SU-DHL-6 (cell line): ENCODE data around the gene OVOL1.

Source experiments
- H2AFZ ChIP-seq: fragments of 200-600 bp; sonication (generic); 2 replicates; pipeline ENCODE4 v1.6.1; 2014; ENCODE audit warnings: low read depth, mild to moderate bottlenecking, moderate library complexity, mixed read lengths, antibody characterized with exemption, low read length; ENCODE audit not compliant: severe bottlenecking
- H3F3A ChIP-seq: fragments of 200-600 bp; shearing (Covaris generic); 2 replicates; pipeline ENCODE4 v1.6.0; 2016; ENCODE audit warnings: antibody characterized with exemption, mild to moderate bottlenecking; ENCODE audit not compliant: insufficient read depth
- H3K27ac ChIP-seq: fragments of 200-600 bp; sonication (generic); 2 replicates; pipeline ENCODE4 v1.5.1; 2016; ENCODE audit warnings: low read depth, mild to moderate bottlenecking, low read length, moderate library complexity, mixed read lengths
- H3K27me3 ChIP-seq: fragments of 200-600 bp; sonication (generic), shearing (Covaris generic); 2 replicates; pipeline ENCODE4 v1.6.0; 2014; ENCODE audit warnings: mild to moderate bottlenecking, low read length
- H3K36me3 ChIP-seq: fragments of 200-600 bp; sonication (generic); 2 replicates; pipeline ENCODE4 v1.6.1; 2014; ENCODE audit warnings: mild to moderate bottlenecking, low read length, mixed read lengths
- H3K4me2 ChIP-seq: fragments of 300-600, 200-600 bp; shearing (Covaris generic), sonication (generic); 2 replicates; pipeline ENCODE4 v1.6.0; 2014; ENCODE audit warnings: low read length, low read depth, mild to moderate bottlenecking; ENCODE audit not compliant: poor library complexity, severe bottlenecking
- H3K4me3 ChIP-seq: fragments of 200-600 bp; sonication (generic); 2 replicates; pipeline ENCODE4 v1.5.1; 2014; ENCODE audit warnings: antibody characterized with exemption, low read length, mild to moderate bottlenecking, mixed read lengths; ENCODE audit not compliant: insufficient read depth, poor library complexity, severe bottlenecking
- H3K79me2 ChIP-seq: fragments of 200-600 bp; sonication (generic); 2 replicates; pipeline ENCODE4 v1.6.1; 2014; ENCODE audit warnings: mild to moderate bottlenecking, low read length, moderate library complexity; ENCODE audit not compliant: insufficient read depth
- H3K9ac ChIP-seq: fragments of 200-600 bp; sonication (generic); 2 replicates; pipeline ENCODE4 v1.7.0; 2014; ENCODE audit warnings: mild to moderate bottlenecking, low read length
- H3K9me2 ChIP-seq: fragments of 200-600 bp; sonication (generic); replicated peaks from 2 replicates; pipeline ENCODE4 v1.6.1; 2014; ENCODE audit warnings: low read length; ENCODE audit not compliant: insufficient read depth
- H3K9me3 ChIP-seq: fragments of 200-600 bp; sonication (generic); 2 replicates; pipeline ENCODE4 v1.6.1; 2014; ENCODE audit warnings: low read length, mixed read lengths; ENCODE audit not compliant: insufficient read depth
- H4K20me1 ChIP-seq: fragments of 200-600 bp; sonication (generic); 2 replicates; pipeline ENCODE4 v1.6.1; 2014; ENCODE audit warnings: low read depth, mild to moderate bottlenecking, antibody characterized with exemption, low read length, moderate library complexity, mixed read lengths
- EZH2phosphoT487 ChIP-seq: fragments of 200-600 bp; sonication (generic), shearing (Covaris generic); conservative IDR thresholded peaks from 2 replicates; pipeline ENCODE4 v1.6.1; 2018; ENCODE audit warnings: mild to moderate bottlenecking, antibody characterized with exemption, low read length, moderate library complexity, mixed read lengths
- TF ChIP-seq, protein P1 (sequence below): fragments of 200-600 bp; sonication (generic); IDR thresholded peaks from one replicate; pipeline ENCODE4 v1.5.1; 2017; ENCODE audit warnings: antibody characterized with exemption, mild to moderate bottlenecking, low read length, moderate library complexity; ENCODE audit not compliant: insufficient read depth, poor library complexity, severe bottlenecking

Gene OVOL1

DNA sequence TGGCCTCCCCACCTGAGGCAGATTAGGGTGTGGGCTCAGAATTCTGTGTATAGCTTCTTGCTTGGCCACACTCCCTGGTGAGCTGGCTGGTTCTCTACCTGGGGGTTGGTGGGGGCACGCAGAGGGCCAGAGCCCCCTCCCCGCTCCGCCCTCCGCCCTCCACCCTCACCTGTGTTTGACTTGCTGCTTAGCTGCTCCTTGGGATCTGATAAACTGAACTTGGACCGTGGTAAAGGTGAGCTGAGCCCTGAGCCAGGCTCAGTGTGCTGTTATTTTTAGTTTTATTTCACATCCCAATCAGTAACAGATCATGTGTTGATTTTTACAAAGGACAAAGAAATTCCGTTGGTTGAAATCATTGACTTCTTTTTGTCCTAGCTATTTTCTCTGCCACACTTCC lies 2.0 kb downstream of the OVOL1 start:
- TF ChIP-seq, protein P1, sequence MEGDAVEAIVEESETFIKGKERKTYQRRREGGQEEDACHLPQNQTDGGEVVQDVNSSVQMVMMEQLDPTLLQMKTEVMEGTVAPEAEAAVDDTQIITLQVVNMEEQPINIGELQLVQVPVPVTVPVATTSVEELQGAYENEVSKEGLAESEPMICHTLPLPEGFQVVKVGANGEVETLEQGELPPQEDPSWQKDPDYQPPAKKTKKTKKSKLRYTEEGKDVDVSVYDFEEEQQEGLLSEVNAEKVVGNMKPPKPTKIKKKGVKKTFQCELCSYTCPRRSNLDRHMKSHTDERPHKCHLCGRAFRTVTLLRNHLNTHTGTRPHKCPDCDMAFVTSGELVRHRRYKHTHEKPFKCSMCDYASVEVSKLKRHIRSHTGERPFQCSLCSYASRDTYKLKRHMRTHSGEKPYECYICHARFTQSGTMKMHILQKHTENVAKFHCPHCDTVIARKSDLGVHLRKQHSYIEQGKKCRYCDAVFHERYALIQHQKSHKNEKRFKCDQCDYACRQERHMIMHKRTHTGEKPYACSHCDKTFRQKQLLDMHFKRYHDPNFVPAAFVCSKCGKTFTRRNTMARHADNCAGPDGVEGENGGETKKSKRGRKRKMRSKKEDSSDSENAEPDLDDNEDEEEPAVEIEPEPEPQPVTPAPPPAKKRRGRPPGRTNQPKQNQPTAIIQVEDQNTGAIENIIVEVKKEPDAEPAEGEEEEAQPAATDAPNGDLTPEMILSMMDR: no peak
- TF ChIP-seq EZH2phosphoT487: no peak
- H3K36me3 ChIP-seq: no peaks in the 10 kb centered on the region
- no peaks in the 10 kb centered on the region for H3K27me3 ChIP-seq
- no peaks in the 10 kb centered on the region for H3K79me2 ChIP-seq
- H3K9me3 ChIP-seq: no peaks in the 10 kb centered on the region
- H3K27ac ChIP-seq: no peak overlapping the region
- no peaks in the 10 kb centered on the region for H3K9me2 ChIP-seq
- H3K4me3 ChIP-seq: no peak overlapping the region
- H3K4me2 ChIP-seq: no peak overlapping the region
- no peaks in the 10 kb centered on the region for H4K20me1 ChIP-seq
- no peaks in the 10 kb centered on the region for H3F3A ChIP-seq
- no peak overlapping the region for H3K9ac ChIP-seq
- H2AFZ ChIP-seq: no peak overlapping the region

DNA sequence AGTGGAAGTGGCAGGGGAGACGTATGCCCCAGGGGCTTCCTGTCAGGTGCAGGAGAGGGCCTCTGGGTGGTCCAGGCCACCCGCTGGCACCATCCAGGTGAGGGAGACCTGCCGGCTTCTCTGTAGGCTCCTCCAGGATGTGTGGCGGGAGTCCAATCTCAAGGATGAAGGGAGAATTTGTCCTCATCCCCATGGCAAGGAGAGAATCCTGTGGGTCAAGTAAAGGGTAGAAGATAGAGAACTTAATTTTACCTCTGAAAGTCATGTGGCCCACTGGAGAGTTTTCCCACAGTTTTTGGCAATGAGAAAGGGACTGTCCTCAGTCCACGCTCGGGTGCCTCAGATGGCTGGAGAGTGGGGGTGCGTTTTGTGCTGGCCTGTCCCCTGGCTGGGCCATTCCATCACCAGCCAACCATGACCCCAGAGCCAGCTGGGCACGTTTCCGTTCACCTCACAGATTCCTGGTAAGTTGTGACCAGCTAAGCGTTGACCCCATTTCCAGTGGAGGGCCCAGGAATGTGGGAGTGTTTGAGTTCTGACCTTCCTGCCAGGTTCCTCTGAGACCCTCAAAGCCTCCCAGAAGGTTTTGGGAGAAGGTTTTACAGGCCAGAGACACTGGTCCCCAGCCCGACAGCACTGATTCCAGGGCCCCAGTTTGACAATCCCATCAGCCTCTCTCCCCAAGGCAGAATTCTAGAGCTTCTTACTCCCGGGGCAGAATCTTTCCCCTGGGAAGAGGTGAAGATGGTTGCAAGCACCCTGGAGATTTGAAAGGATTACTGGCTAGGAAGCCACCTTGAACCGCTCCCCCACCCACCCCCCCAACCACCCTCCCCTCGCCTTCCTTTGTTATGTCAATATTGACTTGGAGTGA lies 2.6 kb downstream of the OVOL1 start:
- no peak overlapping the region for H3K27ac ChIP-seq
- H3K4me2 ChIP-seq: no peak overlapping the region
- no peaks in the 10 kb centered on the region for H3K9me3 ChIP-seq
- H3K4me3 ChIP-seq: no peak overlapping the region
- no peak for TF ChIP-seq EZH2phosphoT487
- TF ChIP-seq, protein P1: no peak
- H3K27me3 ChIP-seq: no peaks in the 10 kb centered on the region
- no peaks in the 10 kb centered on the region for H4K20me1 ChIP-seq
- no peak overlapping the region for H2AFZ ChIP-seq
- H3K9me2 ChIP-seq: no peaks in the 10 kb centered on the region
- H3K36me3 ChIP-seq: no peaks in the 10 kb centered on the region
- H3K79me2 ChIP-seq: no peaks in the 10 kb centered on the region
- H3K9ac ChIP-seq: no peak overlapping the region
- no peaks in the 10 kb centered on the region for H3F3A ChIP-seq

DNA sequence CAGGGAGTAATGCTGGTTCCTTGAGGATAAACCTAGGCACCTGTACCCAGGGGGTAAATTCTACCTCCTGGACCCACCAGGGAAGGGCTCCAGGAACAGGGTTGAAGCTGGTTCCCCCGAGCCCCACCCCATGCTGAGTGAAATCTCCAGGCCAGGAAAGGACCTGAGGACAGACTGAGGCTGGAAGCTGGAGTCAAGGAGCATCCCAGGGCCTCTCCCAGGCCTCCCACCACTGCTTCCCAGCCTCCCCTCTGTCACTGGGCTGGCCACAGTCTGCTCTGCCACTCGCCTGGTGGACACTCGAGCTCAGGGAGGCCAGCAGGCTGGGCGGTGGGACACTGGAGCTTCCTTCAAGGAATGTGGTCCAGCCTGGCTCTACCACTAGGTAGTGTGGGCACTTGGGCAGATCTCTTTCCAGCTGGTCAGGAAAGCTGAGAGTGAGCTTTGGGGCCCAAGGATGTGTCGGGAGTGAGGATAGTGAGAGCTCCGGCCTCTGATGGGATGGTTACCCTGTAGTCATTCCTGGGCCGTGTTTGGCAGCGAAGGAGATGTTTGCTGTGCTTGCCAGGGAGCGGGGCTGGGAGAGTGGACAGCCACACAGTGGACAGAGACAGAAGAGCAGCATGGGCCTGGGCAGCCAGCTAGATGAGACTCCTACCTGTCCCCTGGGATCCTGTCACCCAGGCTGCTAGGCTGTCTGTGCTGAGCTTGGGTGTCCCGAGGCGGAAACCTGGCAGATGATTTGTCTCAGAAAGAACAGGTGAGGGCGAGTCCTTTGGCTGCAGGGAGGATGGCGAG lies 3.4 kb downstream of the OVOL1 start:
- TF ChIP-seq EZH2phosphoT487: no peak
- TF ChIP-seq, protein P1: no peak
- H3K4me2 ChIP-seq: no peak overlapping the region
- no peak overlapping the region for H2AFZ ChIP-seq
- no peaks in the 10 kb centered on the region for H3K9me3 ChIP-seq
- no peak overlapping the region for H3K27ac ChIP-seq
- no peak overlapping the region for H3K9ac ChIP-seq
- no peaks in the 10 kb centered on the region for H3K27me3 ChIP-seq
- H3K4me3 ChIP-seq: no peak overlapping the region
- H4K20me1 ChIP-seq: no peaks in the 10 kb centered on the region
- no peaks in the 10 kb centered on the region for H3K9me2 ChIP-seq
- H3K79me2 ChIP-seq: no peaks in the 10 kb centered on the region
- H3K36me3 ChIP-seq: no peaks in the 10 kb centered on the region
- no peaks in the 10 kb centered on the region for H3F3A ChIP-seq
